ENCODE measurements around the gene RNU1-4.
"Not testable (repeated sequence)": the region's sequence is repeated elsewhere in the genome, so short reads cannot be mapped to it uniquely, and the experiment has no call there.

Gene RNU1-4

DNA sequence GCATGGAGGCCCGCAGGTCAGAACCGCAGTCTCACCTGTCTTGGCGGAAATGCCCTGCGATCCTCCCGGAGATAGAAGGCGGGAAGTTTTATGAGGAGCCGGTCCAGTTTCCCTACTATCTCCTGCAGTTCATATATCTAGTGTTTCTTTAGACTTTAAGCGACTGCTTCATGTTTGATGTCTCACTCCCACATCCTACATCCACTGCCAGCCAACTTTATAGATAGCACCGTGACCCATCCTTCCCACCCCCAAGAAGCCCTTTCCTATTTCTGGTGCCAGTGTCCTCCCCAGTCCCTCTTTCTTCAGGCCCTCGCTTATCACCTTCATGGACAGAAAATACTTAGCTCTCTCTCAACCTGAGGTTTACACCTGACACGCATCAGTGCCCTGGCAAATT lies 914 bp downstream of the RNU1-4 start:
- not testable (repeated sequence) for H3K36me3 ChIP-seq; H3K4me3 ChIP-seq (ENCODE audit: low read depth in 1 of 2, low read length in 1 of 2); H3K9me3 ChIP-seq; H3K4me1 ChIP-seq (ENCODE audit: control insufficient read depth in 1 of 2, insufficient read depth in 1 of 2, low read depth in 1 of 2, low read length in 1 of 2); H3K27me3 ChIP-seq; H3K27ac ChIP-seq

DNA sequence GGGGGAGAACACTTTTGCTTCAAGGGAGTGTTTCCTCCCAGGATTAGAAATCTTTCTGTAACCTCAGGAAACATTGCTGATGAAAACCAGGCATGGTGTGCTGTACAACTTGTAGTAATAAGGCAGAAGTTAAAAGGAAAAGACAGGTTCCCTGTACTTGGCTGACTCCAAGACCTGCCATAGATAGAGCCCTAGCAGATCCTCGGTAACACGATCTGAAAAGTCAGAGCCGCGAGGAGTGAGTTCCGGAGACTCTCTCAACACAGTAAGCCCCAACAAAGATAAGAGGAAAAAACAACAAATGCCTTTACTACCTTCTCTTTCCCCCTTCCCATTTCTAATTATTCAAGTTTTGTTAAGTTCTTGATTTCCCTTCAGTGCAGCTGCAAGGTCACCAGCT lies 7.3 kb downstream of the RNU1-4 start:
- not testable (repeated sequence) for H3K36me3 ChIP-seq

DNA sequence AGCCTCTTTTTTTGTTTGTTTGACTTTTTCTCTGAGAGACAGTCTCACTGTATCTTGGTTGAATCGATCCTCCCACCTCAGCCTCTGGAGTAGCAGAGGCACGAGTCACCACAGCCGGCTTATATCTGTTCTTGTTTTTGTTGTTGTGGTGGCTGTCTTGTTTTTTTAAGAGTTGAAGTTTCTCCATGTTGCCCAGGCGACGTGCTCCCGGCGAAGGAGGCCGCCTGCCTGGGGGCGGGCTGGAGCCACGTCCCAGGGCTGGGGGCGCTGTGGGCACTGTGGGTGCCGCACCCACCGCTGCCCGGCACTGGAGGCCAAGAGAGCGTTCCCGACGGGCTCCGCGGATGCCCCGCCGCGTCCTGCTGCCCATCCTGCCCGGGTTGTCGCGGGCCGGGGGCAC lies 8.4 kb downstream of the RNU1-4 start:
- not testable (repeated sequence) for H3K27ac ChIP-seq; H3K4me3 ChIP-seq (ENCODE audit: low read depth in 1 of 2, low read length in 1 of 2); H3K4me1 ChIP-seq (ENCODE audit: control insufficient read depth in 1 of 2, insufficient read depth in 1 of 2, low read depth in 1 of 2, low read length in 1 of 2); H3K9me3 ChIP-seq; H3K36me3 ChIP-seq; H3K27me3 ChIP-seq

More for the DNA sequence above, 7.3 kb downstream of the RNU1-4 start:
- not testable (repeated sequence) for H3K4me3 ChIP-seq (ENCODE audit: low read depth in 1 of 2, low read length in 1 of 2); H3K9me3 ChIP-seq; H3K4me1 ChIP-seq (ENCODE audit: control insufficient read depth in 1 of 2, insufficient read depth in 1 of 2, low read depth in 1 of 2, low read length in 1 of 2); H3K27me3 ChIP-seq; H3K27ac ChIP-seq

DNA sequence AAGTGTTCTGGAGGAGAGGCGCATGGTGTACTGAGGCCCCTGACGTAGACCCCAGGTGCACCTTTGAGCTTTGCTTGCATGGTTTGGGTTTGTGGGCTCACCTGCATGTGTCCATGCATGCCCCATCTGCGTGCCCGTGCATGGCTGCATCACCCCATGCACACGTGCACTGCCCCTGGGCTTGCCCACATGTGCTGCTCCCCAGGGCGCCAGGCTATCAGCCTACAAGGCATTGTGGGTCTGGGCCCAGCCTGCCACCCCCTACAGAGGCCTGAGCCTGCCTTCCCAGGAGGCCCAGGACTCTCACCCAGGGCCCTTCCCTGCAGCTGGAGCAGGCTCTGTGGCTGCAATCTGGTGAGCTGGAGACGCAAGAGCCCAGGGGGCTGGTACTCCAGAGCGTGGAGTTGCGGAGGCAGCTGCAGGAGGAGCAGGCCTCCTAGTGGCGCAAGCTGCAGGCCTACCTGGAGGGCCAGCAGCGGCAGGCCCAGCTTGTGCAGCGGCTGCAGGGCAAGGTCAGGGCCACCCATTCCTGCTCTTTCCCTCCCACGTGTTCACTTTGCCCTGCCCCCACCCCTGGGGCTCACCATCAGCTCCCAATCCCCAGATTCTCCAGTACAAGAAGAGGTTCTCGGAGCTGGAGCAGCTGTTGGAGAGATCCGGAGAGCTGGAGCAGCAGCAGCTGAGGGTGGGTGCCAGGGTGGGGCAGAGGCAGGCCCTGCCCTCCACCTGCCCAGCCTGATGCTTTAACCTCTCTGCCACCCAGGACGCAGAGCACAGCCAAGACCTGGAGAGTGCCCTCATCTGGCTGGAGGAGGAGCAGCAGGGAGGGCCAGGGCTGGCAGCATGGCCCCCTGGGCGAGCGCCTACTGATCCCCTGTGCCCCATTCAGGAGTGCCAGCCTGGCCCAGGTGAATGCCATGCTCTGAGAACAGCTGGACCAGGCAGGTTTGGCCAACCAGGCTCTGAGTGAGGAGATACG lies 9.9 kb downstream of the RNU1-4 start:
- H3K4me1 ChIP-seq (ENCODE audit: control insufficient read depth in 1 of 2, insufficient read depth in 1 of 2, low read depth in 1 of 2, low read length in 1 of 2); H3K9me3 ChIP-seq; H3K36me3 ChIP-seq; H3K4me3 ChIP-seq (ENCODE audit: low read depth in 1 of 2, low read length in 1 of 2); H3K27me3 ChIP-seq; H3K27ac ChIP-seq: not testable (repeated sequence)

DNA sequence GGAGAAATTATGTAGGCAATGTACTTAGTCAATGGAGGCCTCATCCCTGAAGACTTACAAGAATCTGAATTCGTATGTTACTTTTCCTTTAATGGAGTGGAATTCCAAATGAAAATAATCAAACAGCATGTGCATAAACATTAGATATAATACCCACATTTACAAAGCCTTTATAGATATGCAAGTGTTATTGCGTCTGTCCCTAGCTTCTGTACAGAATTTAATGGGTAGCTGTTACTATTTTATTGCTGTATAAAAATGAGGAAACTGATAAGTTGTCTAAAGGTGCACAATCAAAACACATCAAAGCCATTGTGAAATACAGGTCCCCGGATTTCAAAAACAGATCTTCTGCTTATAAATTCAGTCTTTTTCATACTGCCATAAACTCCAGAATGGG lies 12.5 kb downstream of the RNU1-4 start:
- H3K4me1 ChIP-seq (ENCODE audit: control insufficient read depth in 1 of 2, insufficient read depth in 1 of 2, low read depth in 1 of 2, low read length in 1 of 2); H3K36me3 ChIP-seq; H3K4me3 ChIP-seq (ENCODE audit: low read depth in 1 of 2, low read length in 1 of 2); H3K27me3 ChIP-seq; H3K27ac ChIP-seq; H3K9me3 ChIP-seq: not testable (repeated sequence)

DNA sequence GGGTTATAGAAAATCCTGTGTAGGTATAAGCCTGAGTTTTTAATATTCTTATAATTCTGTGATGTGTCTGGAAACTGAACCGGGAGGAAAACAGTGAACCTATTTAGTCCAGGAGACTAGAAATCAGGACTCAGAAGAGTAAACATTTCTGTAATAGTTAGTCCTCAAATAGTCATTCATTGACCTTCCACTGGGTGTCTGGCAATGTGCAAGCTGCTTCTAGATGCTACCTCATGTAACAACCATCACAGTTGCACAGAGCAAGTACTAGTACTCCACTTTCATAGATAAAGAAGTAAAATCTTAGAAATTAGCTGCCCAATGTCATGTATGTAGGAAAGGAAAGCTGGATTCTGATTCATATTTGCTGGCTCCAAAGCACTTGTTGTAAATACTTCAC lies 15.1 kb downstream of the RNU1-4 start:
- H3K36me3 ChIP-seq; H3K4me3 ChIP-seq (ENCODE audit: low read depth in 1 of 2, low read length in 1 of 2); H3K9me3 ChIP-seq; H3K27ac ChIP-seq; H3K4me1 ChIP-seq (ENCODE audit: control insufficient read depth in 1 of 2, insufficient read depth in 1 of 2, low read depth in 1 of 2, low read length in 1 of 2): not testable (repeated sequence)
- peaks cover 20% of the 10 kb centered on the region for H3K27me3 ChIP-seq

DNA sequence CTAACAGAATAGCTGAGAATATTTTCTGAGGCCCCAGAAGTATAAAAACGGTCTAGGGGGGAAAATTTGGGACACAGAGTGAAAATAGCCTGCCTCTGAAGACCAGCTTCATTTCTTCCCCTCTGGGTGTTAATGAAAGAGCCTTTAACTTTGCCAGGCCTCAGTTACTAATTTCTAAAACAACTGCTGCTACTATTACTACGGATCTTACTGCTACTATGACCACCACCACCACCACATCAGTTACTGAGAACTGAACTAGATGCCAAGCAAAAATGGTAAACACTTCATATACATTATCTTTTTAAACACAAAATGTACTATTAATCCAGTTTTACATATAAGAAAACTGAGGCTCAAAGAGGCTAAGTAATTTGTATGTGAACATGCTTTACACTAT lies 15.6 kb downstream of the RNU1-4 start:
- not testable (repeated sequence) for H3K36me3 ChIP-seq; H3K4me1 ChIP-seq (ENCODE audit: control insufficient read depth in 1 of 2, insufficient read depth in 1 of 2, low read depth in 1 of 2, low read length in 1 of 2); H3K27ac ChIP-seq; H3K4me3 ChIP-seq (ENCODE audit: low read depth in 1 of 2, low read length in 1 of 2); H3K9me3 ChIP-seq
- peaks cover 25% of the 10 kb centered on the region for H3K27me3 ChIP-seq

DNA sequence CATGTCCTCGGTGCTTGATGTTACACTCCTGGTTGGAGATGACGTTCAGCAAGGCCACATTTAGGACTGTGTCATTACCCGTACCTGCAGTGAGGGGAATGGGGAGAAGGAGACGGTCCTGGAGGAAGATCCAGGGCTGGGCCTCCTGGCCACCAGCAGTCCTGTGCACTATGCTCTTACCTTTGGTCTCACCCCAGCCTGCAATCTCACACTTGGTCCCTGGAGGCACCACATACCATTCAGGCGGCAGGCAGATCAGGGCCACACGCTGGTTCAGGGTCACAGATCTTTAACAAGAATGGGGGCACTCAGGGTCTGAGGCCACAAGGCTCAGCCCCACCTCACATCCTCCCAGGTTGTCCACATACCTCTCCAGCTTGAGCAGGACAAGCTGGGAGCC lies 17.3 kb downstream of the RNU1-4 start:
- H3K27ac ChIP-seq; H3K9me3 ChIP-seq; H3K4me1 ChIP-seq (ENCODE audit: control insufficient read depth in 1 of 2, insufficient read depth in 1 of 2, low read depth in 1 of 2, low read length in 1 of 2); H3K36me3 ChIP-seq; H3K4me3 ChIP-seq (ENCODE audit: low read depth in 1 of 2, low read length in 1 of 2): not testable (repeated sequence)
- H3K27me3 ChIP-seq = peaks cover 29% of the 10 kb centered on the region

DNA sequence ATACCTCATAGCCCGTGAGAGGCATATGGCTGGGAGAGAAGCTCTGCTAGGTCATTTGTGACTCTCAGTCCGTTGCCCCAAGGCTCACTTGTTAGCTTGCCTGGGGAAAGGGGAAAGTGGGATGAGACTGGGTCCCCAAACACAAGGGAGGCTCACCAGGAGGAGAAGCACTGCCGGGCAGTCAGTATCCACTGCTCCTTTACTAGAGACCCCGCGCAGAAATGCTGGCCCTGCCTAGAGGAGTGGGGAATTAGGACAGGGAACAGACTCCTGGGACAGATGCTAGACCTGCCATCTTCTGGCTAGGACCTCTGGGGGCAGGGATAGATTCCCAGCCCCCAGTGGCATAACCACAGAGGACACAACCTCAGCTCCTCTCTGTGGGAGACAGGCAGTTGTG lies 17.7 kb downstream of the RNU1-4 start:
- H3K27me3 ChIP-seq = peaks cover 29% of the 10 kb centered on the region
- not testable (repeated sequence) for H3K27ac ChIP-seq; H3K9me3 ChIP-seq; H3K4me3 ChIP-seq (ENCODE audit: low read depth in 1 of 2, low read length in 1 of 2); H3K36me3 ChIP-seq; H3K4me1 ChIP-seq (ENCODE audit: control insufficient read depth in 1 of 2, insufficient read depth in 1 of 2, low read depth in 1 of 2, low read length in 1 of 2)

DNA sequence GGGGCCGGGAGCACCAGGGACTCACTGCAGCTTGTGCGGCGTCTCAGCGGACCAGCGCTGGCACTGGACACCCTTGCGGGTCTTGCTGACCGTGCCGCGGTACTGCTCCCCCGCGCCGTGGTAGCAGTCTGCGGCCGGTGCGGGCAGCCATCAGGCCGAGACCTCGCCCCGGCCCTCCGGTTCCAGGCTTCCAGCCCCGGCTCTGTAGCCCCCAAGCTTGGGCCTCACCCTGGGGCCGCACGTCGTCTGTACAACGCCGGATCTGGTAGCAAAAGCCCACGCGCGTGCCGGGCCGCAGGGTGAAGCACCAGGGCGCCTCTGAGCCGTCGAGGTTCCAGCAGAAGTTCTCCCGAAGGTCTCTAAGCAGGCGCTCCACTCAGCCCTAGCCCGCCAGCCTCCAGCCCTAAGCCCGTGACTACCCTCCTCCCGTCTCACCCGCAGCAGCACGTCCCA lies 18.8 kb downstream of the RNU1-4 start:
- H3K9me3 ChIP-seq; H3K4me1 ChIP-seq (ENCODE audit: control insufficient read depth in 1 of 2, insufficient read depth in 1 of 2, low read depth in 1 of 2, low read length in 1 of 2); H3K27ac ChIP-seq; H3K4me3 ChIP-seq (ENCODE audit: low read depth in 1 of 2, low read length in 1 of 2); H3K36me3 ChIP-seq: not testable (repeated sequence)
- H3K27me3 ChIP-seq = peaks cover 29% of the 10 kb centered on the region

DNA sequence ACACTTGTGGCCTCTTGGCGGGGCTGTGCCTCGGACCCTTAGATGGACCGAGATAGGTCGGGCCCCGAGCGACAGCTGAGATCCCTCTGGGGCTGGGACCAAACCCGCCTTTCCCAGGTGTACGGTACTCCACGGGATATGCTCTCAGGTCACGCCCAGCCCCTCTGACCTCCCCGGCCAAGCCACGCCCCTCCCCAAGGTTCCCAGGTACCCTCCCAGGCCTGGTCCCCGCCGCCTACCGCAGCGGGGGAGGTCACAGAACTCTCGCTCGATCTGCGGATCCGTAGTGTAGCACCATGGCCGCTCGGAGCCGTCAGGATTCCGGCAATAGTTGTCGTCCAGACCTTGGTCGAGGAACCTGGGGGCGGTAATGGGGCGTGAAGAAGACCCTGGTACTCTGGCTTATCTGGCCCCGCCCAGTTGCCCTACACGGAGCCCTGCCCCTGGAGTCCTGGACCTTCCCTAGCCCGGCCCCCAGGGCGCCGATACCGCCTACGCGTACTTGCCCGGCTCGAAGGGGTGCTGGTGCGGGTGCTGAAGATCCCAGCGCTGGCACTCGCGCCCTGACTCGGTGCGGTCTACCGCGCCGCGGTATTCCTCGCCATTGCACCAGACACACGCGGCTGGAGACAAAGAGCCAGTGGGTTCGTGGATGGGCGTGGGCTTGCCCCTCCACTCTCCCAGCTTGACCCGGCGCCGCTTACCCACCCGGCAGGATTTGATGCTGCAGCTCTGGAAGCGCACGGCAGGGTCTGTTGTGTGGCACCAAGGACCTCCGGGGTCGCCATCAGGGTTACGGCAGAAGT lies 19.5 kb downstream of the RNU1-4 start:
- H3K4me1 ChIP-seq (ENCODE audit: control insufficient read depth in 1 of 2, insufficient read depth in 1 of 2, low read depth in 1 of 2, low read length in 1 of 2); H3K27ac ChIP-seq; H3K36me3 ChIP-seq; H3K9me3 ChIP-seq; H3K4me3 ChIP-seq (ENCODE audit: low read depth in 1 of 2, low read length in 1 of 2): not testable (repeated sequence)
- peaks cover 36% of the 10 kb centered on the region for H3K27me3 ChIP-seq

DNA sequence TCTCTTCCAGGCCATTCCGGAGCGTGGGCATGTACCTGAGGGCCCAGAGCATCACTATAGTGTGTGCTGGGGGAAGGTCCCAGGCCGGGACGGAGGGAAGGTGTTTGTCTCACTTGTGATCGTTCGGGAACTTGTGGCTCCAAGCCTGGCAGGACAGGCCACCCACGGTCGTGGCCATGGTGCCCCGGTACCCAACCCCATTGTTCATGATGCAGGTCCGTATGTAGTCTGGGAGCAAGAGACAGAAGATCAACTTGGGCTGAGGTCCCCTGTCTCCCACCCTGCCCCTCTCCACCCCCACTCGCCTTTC lies 20.1 kb downstream of the RNU1-4 start:
- H3K36me3 ChIP-seq; H3K4me1 ChIP-seq (ENCODE audit: control insufficient read depth in 1 of 2, insufficient read depth in 1 of 2, low read depth in 1 of 2, low read length in 1 of 2); H3K27ac ChIP-seq; H3K9me3 ChIP-seq; H3K4me3 ChIP-seq (ENCODE audit: low read depth in 1 of 2, low read length in 1 of 2): not testable (repeated sequence)
- peaks cover 42% of the 10 kb centered on the region for H3K27me3 ChIP-seq

DNA sequence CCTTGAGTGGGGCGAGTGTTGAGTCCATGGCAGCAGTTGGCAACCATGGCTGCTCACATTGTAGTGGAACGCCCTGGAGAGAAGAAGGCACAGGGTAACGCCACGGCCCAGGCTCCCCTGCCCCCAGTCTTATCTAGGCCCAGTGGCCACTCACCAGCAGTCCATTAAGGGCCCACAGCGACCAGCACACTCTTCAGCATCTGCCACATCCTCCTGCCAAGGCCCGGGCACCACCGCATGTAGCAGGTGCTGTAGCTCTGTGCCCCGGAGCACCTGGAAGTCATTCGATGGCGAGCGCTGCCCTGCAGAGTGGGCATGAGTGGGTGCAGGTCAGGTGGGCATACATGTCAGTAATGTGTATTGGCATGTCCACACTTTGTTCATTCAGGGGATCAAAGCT lies 20.5 kb downstream of the RNU1-4 start:
- H3K36me3 ChIP-seq; H3K9me3 ChIP-seq; H3K4me1 ChIP-seq (ENCODE audit: control insufficient read depth in 1 of 2, insufficient read depth in 1 of 2, low read depth in 1 of 2, low read length in 1 of 2); H3K4me3 ChIP-seq (ENCODE audit: low read depth in 1 of 2, low read length in 1 of 2); H3K27ac ChIP-seq: not testable (repeated sequence)
- H3K27me3 ChIP-seq = peaks cover 46% of the 10 kb centered on the region
